ENCODE results near the gene RMDN3.

- TF ChIP-seq BACH2 (CRISPR knock-in tag; IDR thresholded peaks at IDR 0.05; ENCODE audit: borderline replicate concordance) (no peak), ZNF8 (CRISPR knock-in tag; IDR thresholded peaks at IDR 0.05) (no peak), PATZ1 (CRISPR knock-in tag; IDR thresholded peaks at IDR 0.05; ENCODE audit: borderline replicate concordance) (no peak)
Observed at GRCh38 chr15:40721701-40722100, 33.4 kb downstream of the RMDN3 start.
